ENCODE data around the gene HSPA6. TPM values are rescaled to one million over a fixed set of nuclear protein-coding genes. Genes with fewer than 3 reads are reported as not detected.

The HSPA6 gene
- total RNA-seq, 1 donor from 2014 or later, result 0.77 TPM

DNA sequence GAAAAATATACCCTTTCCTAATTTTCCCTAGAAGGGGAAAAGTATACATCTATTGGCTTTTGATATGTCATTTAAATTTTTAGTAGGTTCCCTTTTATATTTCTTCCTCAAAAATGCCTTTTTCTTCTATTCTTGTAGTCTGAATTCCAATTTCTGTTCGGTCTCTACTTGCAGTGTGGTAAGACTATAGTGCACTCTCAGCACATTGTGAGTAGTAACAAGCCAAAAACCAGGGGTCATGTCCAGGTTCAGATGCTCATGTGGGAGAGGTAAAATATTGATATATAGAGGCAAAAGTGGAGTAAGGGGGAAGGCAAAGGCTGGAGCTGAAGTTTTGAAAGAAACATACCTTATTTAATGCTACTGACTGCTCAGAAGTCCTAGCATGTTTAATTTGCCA, 23.1 kb upstream of the HSPA6 start:
- no peaks in the 10 kb centered on the region for H3K9me3 Mint-ChIP-seq
- no peaks in the 10 kb centered on the region for H3K4me1 Mint-ChIP-seq (ENCODE audit: unreplicated experiment)
- peaks cover 78% of the 10 kb centered on the region for H3K27me3 Mint-ChIP-seq
- no peak for DNase-seq (ENCODE audit: extremely low spot score, unreplicated experiment)
- no peaks in the 10 kb centered on the region for H3K36me3 Mint-ChIP-seq
- no peak overlapping the region for H3K27ac Mint-ChIP-seq
- TF ChIP-seq, protein P1, sequence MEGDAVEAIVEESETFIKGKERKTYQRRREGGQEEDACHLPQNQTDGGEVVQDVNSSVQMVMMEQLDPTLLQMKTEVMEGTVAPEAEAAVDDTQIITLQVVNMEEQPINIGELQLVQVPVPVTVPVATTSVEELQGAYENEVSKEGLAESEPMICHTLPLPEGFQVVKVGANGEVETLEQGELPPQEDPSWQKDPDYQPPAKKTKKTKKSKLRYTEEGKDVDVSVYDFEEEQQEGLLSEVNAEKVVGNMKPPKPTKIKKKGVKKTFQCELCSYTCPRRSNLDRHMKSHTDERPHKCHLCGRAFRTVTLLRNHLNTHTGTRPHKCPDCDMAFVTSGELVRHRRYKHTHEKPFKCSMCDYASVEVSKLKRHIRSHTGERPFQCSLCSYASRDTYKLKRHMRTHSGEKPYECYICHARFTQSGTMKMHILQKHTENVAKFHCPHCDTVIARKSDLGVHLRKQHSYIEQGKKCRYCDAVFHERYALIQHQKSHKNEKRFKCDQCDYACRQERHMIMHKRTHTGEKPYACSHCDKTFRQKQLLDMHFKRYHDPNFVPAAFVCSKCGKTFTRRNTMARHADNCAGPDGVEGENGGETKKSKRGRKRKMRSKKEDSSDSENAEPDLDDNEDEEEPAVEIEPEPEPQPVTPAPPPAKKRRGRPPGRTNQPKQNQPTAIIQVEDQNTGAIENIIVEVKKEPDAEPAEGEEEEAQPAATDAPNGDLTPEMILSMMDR (conservative IDR thresholded peaks at IDR 0.05), result no peak
- H3K4me3 Mint-ChIP-seq, result no peak overlapping the region

DNA sequence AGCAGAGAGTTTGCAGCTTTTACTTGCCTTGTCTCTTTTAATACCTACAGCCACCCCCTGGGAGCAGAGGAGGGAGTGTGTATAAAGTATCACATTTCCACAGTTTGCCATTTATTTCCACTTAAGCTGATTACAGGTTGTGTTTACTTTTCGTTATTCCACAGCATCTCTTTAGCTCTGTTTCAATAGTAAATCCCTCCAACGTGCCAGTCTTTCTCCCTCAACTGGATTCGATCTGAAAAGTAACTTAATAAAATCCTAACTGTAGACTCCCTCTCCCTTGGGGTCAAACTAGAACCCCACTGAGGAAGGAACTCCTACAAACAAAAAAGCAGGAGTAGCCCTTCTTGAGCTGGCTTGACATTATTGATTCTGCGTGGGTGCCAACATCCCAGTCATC, 22.2 kb upstream of the HSPA6 start:
- peaks cover 8% of the 10 kb centered on the region for H3K4me1 Mint-ChIP-seq (ENCODE audit: unreplicated experiment)
- no peaks in the 10 kb centered on the region for H3K36me3 Mint-ChIP-seq
- no peak for DNase-seq (ENCODE audit: extremely low spot score, unreplicated experiment)
- H3K9me3 Mint-ChIP-seq, result no peaks in the 10 kb centered on the region
- H3K27ac Mint-ChIP-seq, result no peak overlapping the region
- no peak overlapping the region for H3K4me3 Mint-ChIP-seq
- peaks cover 80% of the 10 kb centered on the region for H3K27me3 Mint-ChIP-seq
- TF ChIP-seq, protein P1 (conservative IDR thresholded peaks at IDR 0.05), result no peak

DNA sequence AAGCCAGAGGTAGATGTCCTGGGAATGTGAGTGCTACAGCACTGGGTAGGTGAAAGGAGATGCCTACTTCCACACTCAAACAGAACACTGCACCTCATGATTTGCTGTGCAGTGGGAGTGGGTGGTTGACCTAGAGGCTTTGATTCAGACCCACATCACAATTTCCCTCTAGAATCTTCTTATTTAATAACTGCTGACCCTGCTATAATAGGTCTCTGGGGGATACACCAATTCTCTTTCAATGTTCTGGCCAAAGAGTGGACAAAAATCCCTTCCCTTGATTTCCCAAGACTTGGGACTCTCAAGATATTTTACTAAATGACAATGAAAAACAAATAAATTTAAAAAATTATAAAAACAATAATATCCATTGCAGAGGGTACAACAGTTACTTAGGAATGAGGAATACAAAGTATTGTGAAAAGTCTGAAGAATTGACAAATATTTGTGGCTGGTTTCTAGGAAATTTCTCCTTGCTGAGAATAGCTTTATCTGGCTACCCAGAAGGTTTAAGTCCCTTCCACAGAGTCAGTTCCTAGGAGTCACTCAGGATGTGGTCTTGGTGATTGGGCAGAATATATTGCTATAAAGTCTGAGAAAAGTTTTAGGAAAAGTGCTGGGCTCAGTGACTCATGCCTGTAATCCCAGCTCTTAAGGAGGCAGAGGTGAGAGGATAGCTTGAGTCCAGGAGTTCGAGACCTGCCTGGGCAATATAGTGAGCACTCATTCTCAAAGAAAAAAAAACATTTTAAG, 21.5 kb upstream of the HSPA6 start:
- DNase-seq (ENCODE audit: extremely low spot score, unreplicated experiment), result no peak
- H3K27me3 Mint-ChIP-seq, result peaks cover 76% of the 10 kb centered on the region
- H3K36me3 Mint-ChIP-seq, result no peaks in the 10 kb centered on the region
- no peak overlapping the region for H3K4me3 Mint-ChIP-seq
- H3K27ac Mint-ChIP-seq, result no peak overlapping the region
- TF ChIP-seq, protein P1 (conservative IDR thresholded peaks at IDR 0.05), result no peak
- peaks cover 10% of the 10 kb centered on the region for H3K4me1 Mint-ChIP-seq (ENCODE audit: unreplicated experiment)
- H3K9me3 Mint-ChIP-seq, result no peaks in the 10 kb centered on the region

DNA sequence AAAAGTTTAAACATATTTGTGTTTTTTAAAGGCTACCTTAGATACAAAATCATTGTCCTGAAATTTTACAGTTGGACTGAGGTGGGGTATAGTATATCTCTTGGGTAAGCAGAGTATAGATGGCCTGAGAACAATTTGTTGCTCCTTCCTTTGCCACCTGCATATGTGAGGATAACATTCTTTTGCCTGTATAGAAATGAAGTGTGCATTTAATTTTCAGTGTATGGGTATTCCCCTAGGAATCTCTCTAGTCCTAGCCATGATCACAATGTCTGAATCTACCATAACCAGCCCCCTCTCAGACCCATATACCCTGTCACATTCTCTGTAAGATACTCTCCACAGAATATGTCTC, 21.0 kb upstream of the HSPA6 start:
- Mint-ChIP-seq H3K27me3 (peaks cover 72% of the 10 kb centered on the region), H3K4me3 (no peak overlapping the region), H3K36me3 (no peaks in the 10 kb centered on the region), H3K4me1 (ENCODE audit: unreplicated experiment) (peaks cover 10% of the 10 kb centered on the region), H3K9me3 (no peaks in the 10 kb centered on the region), H3K27ac (no peak overlapping the region)
- DNase-seq (ENCODE audit: extremely low spot score, unreplicated experiment), result no peak
- TF ChIP-seq, protein P1 (conservative IDR thresholded peaks at IDR 0.05), result no peak

DNA sequence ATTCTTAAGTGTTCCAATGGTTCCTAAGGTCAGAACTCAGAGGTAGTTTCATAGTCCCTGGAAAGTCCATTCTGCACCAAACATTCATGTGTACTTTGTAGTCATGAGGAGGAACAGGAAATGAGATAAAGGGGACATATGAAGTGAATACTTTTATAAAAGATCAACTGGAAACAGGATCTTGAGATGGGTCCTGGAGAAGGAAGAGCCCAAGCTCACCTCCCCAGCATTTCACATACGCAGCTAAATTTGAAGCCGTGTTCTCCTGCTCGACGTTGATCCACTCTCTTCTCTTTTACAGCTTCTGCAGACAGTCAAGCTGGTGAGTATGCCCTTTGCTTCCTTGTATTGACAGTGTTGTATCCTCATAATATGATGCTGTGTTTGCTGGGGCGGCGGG, 18.7 kb upstream of the HSPA6 start:
- Mint-ChIP-seq H3K36me3 (no peaks in the 10 kb centered on the region), H3K9me3 (no peaks in the 10 kb centered on the region), H3K27me3 (peaks cover 60% of the 10 kb centered on the region), H3K4me3 (no peak overlapping the region), H3K27ac (no peak overlapping the region), H3K4me1 (ENCODE audit: unreplicated experiment) (peaks cover 10% of the 10 kb centered on the region)
- DNase-seq (ENCODE audit: extremely low spot score, unreplicated experiment), result no peak
- TF ChIP-seq, protein P1 (conservative IDR thresholded peaks at IDR 0.05), result no peak
